K562 (cell line): Measurements from ENCODE around the gene GADD45GIP1. TPM values are rescaled to one million over a fixed set of nuclear protein-coding genes. Genes with fewer than 3 reads are reported as not detected.

Experiments
- CHD7 ChIP-seq: fragments of 200-600 bp; sonication (generic); IDR thresholded peaks from one replicate; pipeline ENCODE4 v1.6.1; 2012; ENCODE audit warnings: mild to moderate bottlenecking, low read depth, low read length, inconsistent platforms
- NR0B1 ChIP-seq: fragments of 450-650 bp; IDR thresholded peaks from one replicate; pipeline ENCODE4 v1.6.1; 2018; ENCODE audit warnings: mild to moderate bottlenecking, moderate library complexity; ENCODE audit not compliant: partially characterized antibody
- NR2C1 ChIP-seq, 2 experiments: fragments of 450-650 bp; IDR thresholded peaks; 2 replicates each; pipeline ENCODE4 v1.6.1; 2017; ENCODE audit warnings: mild to moderate bottlenecking in 2 of 2, antibody characterized with exemption in 1 of 2, inconsistent platforms in 1 of 2, missing compliant biosample characterization in 1 of 2, missing genetic modification characterization in 1 of 2
- PRDM10 ChIP-seq: fragments of 450-650 bp; IDR thresholded peaks from 2 replicates; pipeline ENCODE4 v1.6.1; 2018; ENCODE audit not compliant: partially characterized antibody
- SP2 ChIP-seq: IDR thresholded peaks from 2 replicates; pipeline ENCODE4 v1.6.1; 2011; ENCODE audit warnings: mild to moderate bottlenecking, low read depth, low read length, moderate library complexity; ENCODE audit not compliant: poor library complexity, severe bottlenecking; ENCODE audit errors: extremely low read depth
- ZNF140 ChIP-seq: fragments of 250-450 bp; sonication (Bioruptor Pico); IDR thresholded peaks from 2 replicates; pipeline ENCODE4 v1.8.0; 2021; ENCODE audit warnings: moderate library complexity, mild to moderate bottlenecking, inconsistent platforms
- polyA plus RNA-seq, 8 experiments: library from polyadenylated mRNA; depleted of rRNA in 4 of 8; stranded (reverse) in 5 of 8; unstranded in 3 of 8; fragments of >200 nt; fragmentation: Nextera tagmentation in 2 of 8; fragmentation: Illumina TruSeq in 1 of 8; extraction: Ambion mirVana in 2 of 8; extraction: Trizol in 1 of 8; gene quantifications; 2 replicates each; pipeline versions ENCODE4 v1.2.1 to v1.2.3, GENCODE V29; 2011 to 2014; ENCODE audit warnings: inconsistent platforms in 1 of 8, missing spikeins in 1 of 8
- total RNA-seq, 7 experiments: library from RNA; depleted of rRNA in 6 of 7; stranded (reverse); fragments of >200 nt in 6 of 7; fragmentation: Illumina TruSeq in 2 of 7; extraction: Trizol in 2 of 7; gene quantifications; 2 replicates each; pipeline versions ENCODE4 v1.2.1 to v1.2.3, GENCODE V29; 2011 to 2021; ENCODE audit warnings: low replicate concordance in 1 of 7

Gene GADD45GIP1
- total and polyA plus RNA-seq, 9 of the 15 experiments (the other 6 are each of a cell fraction or from before 2014, with no cell fraction given) = 5.1 to 161 (median 29.2) TPM

GRCh38 chr19:12937093-12937926, 19.7 kb downstream of the GADD45GIP1 start (continued):
- TF ChIP-seq PRDM10 (peak; percentile 86), ZNF140 (CRISPR knock-in tag) (no peak), NR2C1 (IDR thresholded peaks at IDR 0.05) (no peak), NR2C1 (tag; IDR thresholded peaks at IDR 0.05) (no peak), NR0B1 (no peak), CHD7 (no peak), SP2 (no peak)
